AG09319 (cell line): ENCODE data around the gene HSD17B8.

ENCODE experiments used
- DNase-seq: peaks from one replicate; pipeline ENCODE4 v3.0.0-alpha.2; 2010; ENCODE audit warnings: low read depth; ENCODE audit errors: extremely low read depth
- TF ChIP-seq, protein P1 (sequence below): IDR thresholded peaks from 2 replicates; pipeline ENCODE4 v1.5.1; 2011; ENCODE audit warnings: low read depth, mild to moderate bottlenecking, inconsistent platforms, low read length, moderate library complexity

The HSD17B8 gene

GRCh38 chr6:33192671-33193602, 11.5 kb upstream of the HSD17B8 start:
- DNase-seq = no peak
- TF ChIP-seq, protein P1, sequence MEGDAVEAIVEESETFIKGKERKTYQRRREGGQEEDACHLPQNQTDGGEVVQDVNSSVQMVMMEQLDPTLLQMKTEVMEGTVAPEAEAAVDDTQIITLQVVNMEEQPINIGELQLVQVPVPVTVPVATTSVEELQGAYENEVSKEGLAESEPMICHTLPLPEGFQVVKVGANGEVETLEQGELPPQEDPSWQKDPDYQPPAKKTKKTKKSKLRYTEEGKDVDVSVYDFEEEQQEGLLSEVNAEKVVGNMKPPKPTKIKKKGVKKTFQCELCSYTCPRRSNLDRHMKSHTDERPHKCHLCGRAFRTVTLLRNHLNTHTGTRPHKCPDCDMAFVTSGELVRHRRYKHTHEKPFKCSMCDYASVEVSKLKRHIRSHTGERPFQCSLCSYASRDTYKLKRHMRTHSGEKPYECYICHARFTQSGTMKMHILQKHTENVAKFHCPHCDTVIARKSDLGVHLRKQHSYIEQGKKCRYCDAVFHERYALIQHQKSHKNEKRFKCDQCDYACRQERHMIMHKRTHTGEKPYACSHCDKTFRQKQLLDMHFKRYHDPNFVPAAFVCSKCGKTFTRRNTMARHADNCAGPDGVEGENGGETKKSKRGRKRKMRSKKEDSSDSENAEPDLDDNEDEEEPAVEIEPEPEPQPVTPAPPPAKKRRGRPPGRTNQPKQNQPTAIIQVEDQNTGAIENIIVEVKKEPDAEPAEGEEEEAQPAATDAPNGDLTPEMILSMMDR = no peak

- DNase-seq = no peak
- TF ChIP-seq, protein P1 = no peak
These were observed 10.8 kb upstream of the HSD17B8 start for GRCh38 chr6:33193619-33194018.

- no peak for DNase-seq
- TF ChIP-seq, protein P1 = no peak
These were observed 9.9 kb upstream of the HSD17B8 start for GRCh38 chr6:33194431-33194979.

- no peak for DNase-seq
- TF ChIP-seq, protein P1 = no peak
These were observed 8.9 kb upstream of the HSD17B8 start for GRCh38 chr6:33195304-33196165.

DNA sequence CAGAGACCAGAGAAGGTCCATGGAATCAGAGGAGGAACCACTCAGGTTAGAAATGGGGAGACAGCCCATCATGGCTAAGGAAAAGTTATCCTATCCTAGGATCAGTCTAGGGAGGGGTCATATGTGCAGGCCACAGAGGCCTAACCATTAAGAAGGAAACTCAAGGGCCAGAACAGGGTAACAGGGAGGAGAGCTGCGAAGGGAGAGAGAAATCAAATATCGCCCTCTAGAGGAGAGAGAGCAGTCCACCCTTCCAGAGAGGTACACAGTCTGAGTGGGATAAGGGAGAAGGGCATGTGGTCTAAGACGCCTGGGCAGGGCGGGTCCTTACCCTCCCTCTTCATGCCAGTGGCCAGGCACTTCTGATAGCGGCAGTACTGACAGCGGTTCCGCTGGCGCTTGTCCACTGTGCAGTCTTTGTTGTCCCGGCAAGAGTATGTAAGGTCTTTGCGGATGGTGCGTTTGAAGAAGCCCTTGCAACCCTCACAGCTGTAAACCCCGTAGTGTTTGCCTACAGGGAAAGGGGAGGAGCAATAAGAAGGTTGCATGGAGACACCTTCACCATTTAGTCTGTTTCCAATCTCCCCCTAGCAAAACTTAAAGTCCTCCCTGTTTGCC, 6.9 kb upstream of the HSD17B8 start:
- peak; percentile 27 for DNase-seq
- TF ChIP-seq, protein P1 = peak; percentile 77

DNA sequence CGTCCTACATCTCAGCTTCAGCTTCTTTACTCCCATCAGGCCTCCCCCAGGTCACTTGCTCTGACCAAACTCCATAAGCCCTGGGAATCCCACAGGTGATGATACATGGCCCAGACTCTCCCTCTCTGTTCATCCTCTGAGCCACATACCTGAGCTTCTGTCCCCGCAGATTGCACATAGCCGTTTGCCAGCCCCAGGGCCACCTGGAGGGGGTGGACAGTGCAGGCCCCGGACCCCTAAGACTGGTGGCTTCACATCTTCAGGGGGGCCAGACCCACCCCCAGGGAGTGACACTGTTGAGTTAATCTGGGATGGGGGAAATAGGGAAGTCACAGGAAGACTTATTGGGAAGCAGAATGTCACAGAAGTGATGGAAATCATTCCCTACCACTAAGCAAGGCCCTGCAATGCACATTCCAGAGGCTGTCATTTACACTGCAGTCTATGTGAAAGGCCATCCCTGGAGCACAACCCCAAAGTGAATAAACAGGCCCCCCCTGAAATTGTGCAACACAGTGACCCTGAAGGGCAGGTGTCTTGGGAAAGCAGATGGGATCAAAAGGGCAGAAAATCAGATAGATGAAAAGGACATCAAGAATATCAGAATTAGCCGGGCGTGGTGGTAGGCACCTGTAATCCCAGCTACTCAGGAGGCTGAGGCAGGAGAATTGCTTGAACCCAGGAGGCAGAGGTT, 6.1 kb upstream of the HSD17B8 start:
- DNase-seq = no peak
- TF ChIP-seq, protein P1 = no peak
